Panc1 (cell line): ENCODE results near the gene FBF1. TPM values are rescaled to one million over a fixed set of nuclear protein-coding genes. Genes with fewer than 3 reads are reported as not detected.

Experiments
- total RNA-seq: library from RNA; stranded (reverse); gene quantifications from one replicate; pipeline ENCODE4 v1.2.1, GENCODE V29; 2021; ENCODE audit not compliant: unreplicated experiment

The FBF1 gene
- total RNA-seq, 1 experiment from 2014 or later, result 32.5 TPM

Other genes starting within 250 kb of the FBF1 start
- 100 TPM for gene ITGB4, start 219.6 kb downstream of the FBF1 start, total RNA-seq
- gene GALK1, start 175.8 kb downstream of the FBF1 start, total RNA-seq, result 35.8 TPM
- 32.1 TPM for gene UNK, start 156.2 kb downstream of the FBF1 start, total RNA-seq
- gene UNC13D, start 96.6 kb downstream of the FBF1 start, total RNA-seq, result 12.7 TPM
- 163 TPM for gene WBP2, start 85.7 kb downstream of the FBF1 start, total RNA-seq
- 125 TPM for gene TRIM47, start 62.5 kb downstream of the FBF1 start, total RNA-seq
- gene TRIM65, start 44.1 kb downstream of the FBF1 start, total RNA-seq, result 48.6 TPM
- 165 TPM for gene MRPL38, start 36.2 kb downstream of the FBF1 start, total RNA-seq
- 53.5 TPM for gene ACOX1, start 38.1 kb upstream of the FBF1 start, total RNA-seq
- 41.3 TPM for gene TEN1, start 38.2 kb upstream of the FBF1 start, total RNA-seq
- gene CDK3, start 59.8 kb upstream of the FBF1 start, total RNA-seq, result 11.9 TPM
- gene EVPL, start 86.3 kb upstream of the FBF1 start, total RNA-seq, result 36.4 TPM
- gene SRP68, start 131.5 kb upstream of the FBF1 start, total RNA-seq, result 100 TPM
- gene GALR2, start 133.7 kb upstream of the FBF1 start, total RNA-seq, result 0.41 TPM
- gene ZACN, start 138.1 kb upstream of the FBF1 start, total RNA-seq, result not detected
- gene EXOC7, start 162.7 kb upstream of the FBF1 start, total RNA-seq, result 190 TPM
- gene FOXJ1, start 200.2 kb upstream of the FBF1 start, total RNA-seq, result 0.28 TPM